ENCODE results near the gene CHGA.

The CHGA gene

GRCh38 chr14:92903359-92903758, 19.6 kb upstream of the CHGA start:
- peak; percentile 29 for DNase-seq (ENCODE audit: low read depth)

GRCh38 chr14:92905667-92906066, 17.3 kb upstream of the CHGA start:
- DNase-seq (ENCODE audit: low read depth): no peak

GRCh38 chr14:92906420-92906819, 16.5 kb upstream of the CHGA start:
- no peak for DNase-seq (ENCODE audit: low read depth)

- DNase-seq (ENCODE audit: low read depth): no peak
Observed at GRCh38 chr14:92906823-92907222, 16.1 kb upstream of the CHGA start.

DNA sequence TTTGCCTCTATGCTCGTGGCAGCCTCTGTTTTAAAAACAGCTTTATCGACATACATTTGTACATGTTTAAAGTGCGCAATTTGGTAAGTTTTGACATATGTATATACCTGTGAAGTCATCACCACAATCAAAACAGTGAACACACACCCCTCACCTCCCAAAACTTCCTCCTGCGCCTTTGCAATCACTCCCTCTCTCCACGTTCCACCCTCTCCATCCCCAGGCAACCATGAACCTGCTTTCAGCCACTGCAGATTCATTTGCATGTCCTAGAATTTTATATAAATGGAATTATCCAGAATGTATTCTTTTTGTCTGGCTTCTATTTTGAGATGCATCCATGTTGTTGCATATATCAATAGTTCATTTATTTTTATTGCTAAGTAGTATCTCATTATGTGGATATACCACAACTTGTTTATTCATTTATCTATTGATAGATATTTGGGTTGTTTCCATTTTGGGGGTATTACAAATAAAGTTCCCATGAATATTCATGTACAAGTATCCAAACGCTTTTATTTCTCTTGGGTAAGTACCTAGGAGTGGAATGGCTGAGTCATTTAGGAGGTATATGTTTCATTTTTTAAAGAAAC, 15.5 kb upstream of the CHGA start:
- DNase-seq (ENCODE audit: low read depth): no peak

DNA sequence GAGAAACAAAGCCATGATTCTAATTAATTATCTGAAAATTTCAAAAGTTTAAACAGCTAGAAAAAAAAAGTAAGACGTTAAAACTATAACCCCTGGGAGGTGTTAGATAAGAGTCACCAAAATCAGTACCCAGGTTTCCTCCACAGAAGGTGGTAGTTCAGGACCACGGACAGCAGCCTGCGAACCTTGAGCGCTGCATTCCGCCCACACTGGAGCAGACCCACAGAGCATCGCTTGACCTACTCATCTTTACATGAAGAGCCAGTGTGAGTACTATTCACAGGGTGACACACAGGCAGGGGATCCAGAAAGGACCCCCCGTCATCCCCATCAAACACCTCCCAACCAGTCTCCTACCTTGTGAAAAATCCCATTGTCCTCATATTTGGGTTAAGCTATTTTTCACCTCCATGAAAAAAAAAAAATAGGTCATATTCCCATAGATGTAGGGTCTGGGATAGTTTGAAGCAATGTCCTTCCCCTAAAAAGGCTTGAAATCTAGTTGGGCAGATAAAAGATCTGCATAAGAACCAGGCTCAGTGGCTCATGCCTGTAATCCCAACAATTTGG, 8.8 kb upstream of the CHGA start:
- DNase-seq (ENCODE audit: low read depth): no peak

DNA sequence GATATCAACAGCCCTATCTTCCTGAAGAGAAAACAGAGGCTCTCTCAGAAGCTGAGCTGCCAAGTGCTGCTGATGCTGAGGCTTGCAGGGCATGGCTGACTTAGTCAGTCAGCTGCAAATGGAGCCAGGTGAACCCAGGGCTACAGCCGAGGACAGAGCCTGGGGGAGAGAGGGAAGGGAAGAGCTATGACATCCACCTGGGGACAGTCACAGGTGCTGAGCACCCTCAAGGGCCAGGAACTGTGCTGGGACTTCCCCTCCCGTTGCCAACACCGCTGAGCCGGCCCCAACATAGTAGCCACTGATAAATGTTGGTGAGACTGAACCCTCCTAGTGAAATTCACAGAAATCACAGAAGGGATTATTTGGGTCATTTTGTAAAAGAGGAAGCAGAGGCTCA, 6.7 kb upstream of the CHGA start:
- no peak for DNase-seq (ENCODE audit: low read depth)

- no peak for DNase-seq (ENCODE audit: low read depth)
Observed at GRCh38 chr14:92917041-92917940, 5.7 kb upstream of the CHGA start.

- no peak for DNase-seq (ENCODE audit: low read depth)
Observed at GRCh38 chr14:92917956-92918355, 5.0 kb upstream of the CHGA start.

GRCh38 chr14:92920001-92920400, 2.9 kb upstream of the CHGA start:
- DNase-seq (ENCODE audit: low read depth): no peak

DNA sequence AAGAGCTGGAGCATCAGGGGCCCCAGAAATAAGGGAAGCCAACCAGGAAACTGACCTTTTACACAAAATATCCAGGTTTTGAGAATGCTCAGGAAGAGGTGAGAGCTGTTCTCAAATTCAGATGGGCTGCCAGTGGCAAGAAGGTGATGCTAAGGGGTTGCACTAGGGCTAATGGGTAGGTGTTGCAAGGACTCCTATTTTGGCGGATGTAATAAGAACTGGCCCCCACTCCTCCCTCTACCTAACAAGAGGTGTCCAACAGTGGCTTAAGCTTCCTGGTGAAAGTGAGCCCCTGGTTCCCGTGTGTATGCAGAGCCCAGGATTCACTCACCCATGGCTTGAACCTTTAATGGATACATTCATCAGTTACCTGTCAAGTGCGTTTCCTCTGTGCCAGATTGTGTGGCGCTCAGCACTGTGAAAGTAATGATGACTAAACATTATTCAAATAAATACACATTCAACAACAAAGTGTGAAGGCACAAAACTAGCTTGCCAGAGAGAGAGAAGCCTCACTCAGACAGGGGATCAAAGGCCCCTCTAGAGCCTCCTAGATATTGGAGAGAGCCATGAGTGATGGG, 705 bp upstream of the CHGA start:
- DNase-seq (ENCODE audit: low read depth): no peak

GRCh38 chr14:92923744-92924103, 774 bp downstream of the CHGA start:
- DNase-seq (ENCODE audit: low read depth): no peak

- DNase-seq (ENCODE audit: low read depth): no peak
Observed at GRCh38 chr14:92924247-92924646, 1.3 kb downstream of the CHGA start.

DNA sequence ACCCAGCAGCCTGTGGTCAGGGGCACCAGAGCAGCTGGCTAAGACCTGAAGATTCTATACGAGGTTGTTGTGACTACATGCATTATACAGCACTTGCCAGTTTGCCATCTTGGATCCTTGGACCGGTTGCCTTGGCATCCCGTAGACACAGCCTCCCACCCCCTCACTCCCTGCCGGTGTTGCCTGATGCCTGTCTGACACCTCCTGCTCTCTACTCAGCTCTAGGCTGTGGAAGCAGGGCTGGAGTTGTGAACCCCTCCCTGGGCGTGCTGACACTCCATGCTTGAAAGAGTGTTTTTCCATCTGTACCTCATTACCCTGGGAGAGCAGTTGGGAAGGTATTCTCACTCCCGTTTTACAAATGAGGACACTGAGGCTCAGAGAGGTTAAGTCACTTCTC, 2.5 kb downstream of the CHGA start:
- DNase-seq (ENCODE audit: low read depth): no peak

- DNase-seq (ENCODE audit: low read depth): no peak
Observed at GRCh38 chr14:92926180-92926845, 3.4 kb downstream of the CHGA start.

GRCh38 chr14:92926931-92927330, 4.0 kb downstream of the CHGA start:
- no peak for DNase-seq (ENCODE audit: low read depth)

GRCh38 chr14:92927349-92928257, 4.7 kb downstream of the CHGA start:
- DNase-seq (ENCODE audit: low read depth): no peak

GRCh38 chr14:92928258-92928629, 5.3 kb downstream of the CHGA start:
- DNase-seq (ENCODE audit: low read depth): no peak

DNA sequence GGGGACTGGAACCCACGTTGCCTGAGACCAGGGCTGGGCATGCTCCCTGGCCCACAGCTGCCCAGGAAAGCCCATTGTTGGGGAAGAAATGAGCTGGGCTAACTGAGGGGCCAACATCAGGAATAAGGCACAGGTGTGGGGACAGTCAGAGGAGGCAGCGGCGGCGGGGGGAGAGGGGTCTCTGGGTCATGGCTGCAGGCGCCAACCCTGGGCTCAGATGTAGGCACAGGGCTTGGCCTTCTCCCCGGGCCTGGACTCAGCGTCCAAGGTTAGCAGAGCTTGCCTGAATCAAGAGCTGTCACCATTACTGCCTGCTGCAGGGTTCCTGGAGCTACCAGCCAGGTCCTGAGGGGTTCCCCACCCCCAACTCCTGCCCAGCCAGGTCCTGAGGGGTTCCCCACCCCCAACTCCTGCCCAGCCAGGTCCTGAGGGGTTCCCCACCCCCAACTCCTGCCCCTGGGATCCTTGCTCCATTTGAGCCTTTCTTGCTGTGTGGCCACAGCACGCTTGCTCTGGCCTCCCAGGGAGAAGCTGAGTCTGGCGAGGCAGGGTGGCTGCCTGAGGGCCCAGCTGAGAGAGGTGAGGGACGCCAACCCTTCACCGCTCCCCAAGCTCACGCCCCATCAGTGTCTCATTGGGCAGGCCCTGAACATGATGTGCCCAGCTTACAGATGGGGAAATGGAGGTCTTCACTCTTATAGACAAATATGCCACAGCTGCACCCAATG, 6.2 kb downstream of the CHGA start:
- DNase-seq (ENCODE audit: low read depth): no peak

DNA sequence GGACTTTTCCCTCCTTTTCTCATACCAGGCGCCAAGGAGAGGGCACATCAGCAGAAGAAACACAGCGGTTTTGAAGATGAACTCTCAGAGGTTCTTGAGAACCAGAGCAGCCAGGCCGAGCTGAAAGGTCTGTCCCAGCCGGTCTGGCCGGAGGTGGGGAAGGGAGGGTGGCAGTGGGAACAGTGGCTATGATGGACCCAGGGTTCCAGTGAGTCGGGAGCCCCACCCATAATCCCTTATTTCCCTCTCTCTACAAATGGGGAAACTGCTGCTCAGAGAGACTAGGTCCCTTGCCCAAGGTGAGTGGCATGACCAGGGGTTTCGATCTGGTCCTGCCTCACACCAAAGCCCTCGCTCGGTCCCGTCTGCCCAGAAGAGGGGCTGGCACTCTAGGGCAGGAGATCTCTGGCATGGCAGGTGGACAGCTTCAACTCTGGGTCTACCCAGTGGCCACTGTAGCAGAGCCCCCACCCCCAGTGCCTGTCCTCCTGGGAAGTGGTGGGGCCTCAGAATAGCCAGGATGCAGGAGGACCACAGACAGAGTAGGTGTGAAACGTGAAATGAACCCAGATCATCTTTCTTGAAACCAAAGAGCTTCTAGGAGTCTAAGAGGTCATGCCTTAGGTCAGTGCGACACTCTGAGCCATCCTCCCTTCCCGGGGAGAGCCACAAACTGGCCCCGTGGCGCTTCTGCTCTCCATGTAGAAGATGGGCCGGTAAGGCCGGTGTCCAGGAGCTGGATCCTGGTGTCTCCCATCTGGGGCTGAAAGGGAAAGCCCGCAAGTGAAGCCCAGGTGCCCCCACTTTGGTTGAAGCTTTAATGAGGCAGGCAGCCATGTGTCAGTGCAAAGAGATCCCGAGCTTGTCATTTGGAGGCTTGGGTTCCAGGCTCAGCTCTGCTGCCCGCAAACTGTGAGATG, 7.0 kb downstream of the CHGA start:
- no peak for DNase-seq (ENCODE audit: low read depth)
